Omental fat pad (tissue), 4 donors: Measurements from ENCODE around the gene TMEM245. TPM values are rescaled to one million over a fixed set of nuclear protein-coding genes. Genes with fewer than 3 reads are reported as not detected.
A peak's percentile ranks its signal among the peaks of the same experiment; 100 is the strongest.

ENCODE experiments used
- ATAC-seq: fragments of 150-250 bp; one replicate; pipeline ENCODE4 v1.9.1; 2016; ENCODE audit warnings: mild to moderate bottlenecking, moderate library complexity; ENCODE audit not compliant: low FRiP score
- DNase-seq: peaks from one replicate; pipeline ENCODE4 v3.0.0-alpha.2; 2019; ENCODE audit warnings: low spot score
- CTCF ChIP-seq, 3 donors: fragments of 450-650 bp; IDR thresholded peaks; one replicate each; pipeline ENCODE4 v1.5.1; 2016 to 2017; ENCODE audit warnings: antibody characterized with exemption in 3 of 3, mild to moderate bottlenecking in 3 of 3, moderate library complexity in 2 of 3
- total RNA-seq, 4 donors: library from RNA; depleted of rRNA; stranded (reverse); fragments of >200 nt; gene quantifications; one replicate each; pipeline ENCODE4 v1.1.0, GENCODE V29; 2016

TMEM245 gene
- total RNA-seq, 4 donors from 2014 or later: 64.8 to 91.5 (median 76.5) TPM

GRCh38 chr9:109040571-109040970, 79.2 kb downstream of the TMEM245 start:
- DNase-seq: no peak
- ATAC-seq: no peak
- no peak for TF ChIP-seq CTCF (IDR thresholded peaks at IDR 0.05)

DNA sequence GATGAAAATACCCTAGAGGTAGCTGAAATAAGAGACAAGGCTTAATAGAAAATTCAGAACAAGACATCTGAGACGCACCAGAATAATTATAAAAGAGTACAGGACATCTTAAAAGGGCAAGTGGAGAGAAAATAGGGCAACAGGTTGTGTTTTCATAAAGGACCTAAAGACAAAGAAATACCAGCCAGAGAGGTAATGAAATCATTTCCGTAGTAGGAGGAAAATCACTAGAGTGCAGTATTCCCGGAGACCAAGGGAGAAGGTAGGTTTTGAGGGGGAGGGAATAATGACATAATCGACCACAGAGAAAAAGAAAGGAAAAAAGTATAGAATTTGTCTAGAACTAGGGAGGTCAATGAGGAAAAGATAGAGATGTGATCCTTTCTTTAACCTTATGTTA, 80.2 kb downstream of the TMEM245 start:
- ATAC-seq: no peak
- DNase-seq: no peak
- TF ChIP-seq CTCF (IDR thresholded peaks at IDR 0.05): no peak

GRCh38 chr9:109037946-109038715, 81.6 kb downstream of the TMEM245 start:
- ATAC-seq: no peak
- no peak for DNase-seq
- TF ChIP-seq CTCF (IDR thresholded peaks at IDR 0.05): no peak

- no peak for TF ChIP-seq CTCF (IDR thresholded peaks at IDR 0.05)
- no peak for ATAC-seq
- no peak for DNase-seq
Measured at GRCh38 chr9:109036744-109037680, 82.7 kb downstream of the TMEM245 start.

- DNase-seq: no peak
- TF ChIP-seq CTCF (IDR thresholded peaks at IDR 0.05): no peak
- ATAC-seq: peak; percentile 78
Measured at GRCh38 chr9:109035684-109036423, 83.9 kb downstream of the TMEM245 start.

DNA sequence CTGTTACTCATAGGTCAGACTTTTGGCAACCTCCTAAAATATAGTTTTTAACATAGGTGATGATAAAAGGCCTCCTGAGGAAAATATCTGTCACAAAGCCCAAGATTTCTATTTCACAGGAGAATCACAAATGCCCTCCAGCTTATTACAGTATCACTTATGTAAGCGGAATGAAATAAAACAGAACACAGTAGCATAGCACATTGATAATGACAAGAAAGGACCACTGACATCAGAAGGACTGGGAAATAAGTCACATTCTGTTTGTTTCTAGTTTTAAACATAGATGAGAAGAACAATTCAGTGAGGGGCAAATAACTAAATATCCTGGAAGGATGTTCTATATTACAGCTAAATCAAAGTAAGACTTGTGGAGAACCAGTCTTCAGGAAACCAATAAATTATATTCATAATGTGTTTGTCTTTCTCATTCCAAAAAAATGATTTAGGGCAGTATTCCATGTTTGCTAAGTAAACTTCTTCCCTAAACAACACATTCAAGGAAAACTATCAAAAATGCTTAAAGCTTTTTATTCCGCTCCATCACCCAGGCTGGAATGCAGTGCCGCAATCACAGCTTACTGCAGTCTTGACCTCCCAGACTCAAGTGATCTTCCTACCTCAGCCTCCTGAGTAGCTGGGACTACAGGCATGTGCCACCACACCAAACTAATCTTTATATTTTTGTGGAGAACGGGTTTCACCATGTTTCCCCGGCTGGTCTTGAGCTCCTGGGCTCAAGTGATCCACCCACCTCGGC, 85.6 kb downstream of the TMEM245 start:
- ATAC-seq: no peak
- no peak for DNase-seq
- TF ChIP-seq CTCF (IDR thresholded peaks at IDR 0.05): no peak
